Activated T-cell treated with anti-CD3 and anti-CD28 coated beads, Interleukin-2, amount 50 U/mL, for 24 hours (primary cell): ENCODE measurements around the gene OMA1.

Source experiments
- DNase-seq: peaks from one replicate; pipeline ENCODE4 v3.0.0-alpha.2; 2020
- H3K27ac Mint-ChIP-seq: 2 replicates; pipeline ENCODE4 v1.8.0; 2020; ENCODE audit warnings: mild to moderate bottlenecking, mixed read lengths
- H3K27me3 Mint-ChIP-seq: 2 replicates; pipeline ENCODE4 v1.8.0; 2020; ENCODE audit warnings: mixed read lengths
- H3K36me3 Mint-ChIP-seq: 2 replicates; pipeline ENCODE4 v1.8.0; 2020; ENCODE audit warnings: low read depth, mixed read lengths
- H3K4me1 Mint-ChIP-seq: 2 replicates; pipeline ENCODE4 v1.8.0; 2020; ENCODE audit warnings: low read depth, mixed read lengths
- H3K4me3 Mint-ChIP-seq: 2 replicates; pipeline ENCODE4 v1.8.0; 2020; ENCODE audit warnings: mild to moderate bottlenecking, moderate library complexity, mixed read lengths
- H3K9me3 Mint-ChIP-seq: 2 replicates; pipeline ENCODE4 v1.8.0; 2020; ENCODE audit warnings: mixed read lengths

The OMA1 gene

DNA sequence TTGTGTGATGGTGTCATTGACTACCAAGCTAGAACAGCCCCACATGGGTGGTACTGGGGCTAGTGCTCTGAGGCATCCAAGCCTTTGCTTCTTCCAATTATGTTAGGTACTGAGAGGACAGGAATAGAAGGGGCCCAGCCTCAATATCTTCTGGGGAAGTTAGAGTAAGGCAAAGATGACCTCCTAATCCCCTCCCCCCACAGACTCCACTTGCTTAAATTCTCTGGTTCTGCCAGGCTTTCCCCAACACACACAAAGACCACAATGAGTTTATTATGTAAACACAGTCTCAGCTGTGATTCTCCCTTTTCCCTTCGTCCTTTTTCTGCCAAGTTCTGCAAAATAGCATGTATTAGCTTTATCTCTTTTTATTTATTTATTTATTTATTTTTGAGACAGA, 33.7 kb upstream of the OMA1 start:
- Mint-ChIP-seq H3K36me3 (no peaks in the 10 kb centered on the region), H3K27ac (no peak overlapping the region), H3K9me3 (no peaks in the 10 kb centered on the region), H3K4me1 (peaks cover 41% of the 10 kb centered on the region), H3K27me3 (peaks cover 76% of the 10 kb centered on the region), H3K4me3 (no peak overlapping the region)
- no peak for DNase-seq

DNA sequence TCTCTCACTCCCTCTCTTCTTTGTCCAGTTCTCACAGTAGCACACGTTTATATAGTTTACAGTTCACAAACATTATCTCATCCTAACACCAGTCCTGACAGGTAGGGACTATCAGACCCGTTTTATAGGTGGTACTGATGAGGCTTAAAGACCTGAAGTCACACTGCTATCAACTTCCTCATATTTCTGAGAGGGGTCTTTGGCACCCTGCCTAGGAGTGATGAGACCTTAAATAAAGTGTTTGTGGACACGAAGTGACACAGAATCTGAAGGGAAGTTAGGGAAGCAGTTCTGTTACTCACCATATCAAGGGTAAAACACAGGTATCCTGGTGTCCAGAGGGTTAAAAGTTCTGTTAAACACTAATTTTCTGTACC, 31.1 kb upstream of the OMA1 start:
- peak overlapping the region; percentile 38 for H3K4me3 Mint-ChIP-seq
- no peak overlapping the region for H3K27ac Mint-ChIP-seq
- no peaks in the 10 kb centered on the region for H3K36me3 Mint-ChIP-seq
- H3K4me1 Mint-ChIP-seq: peaks cover 41% of the 10 kb centered on the region
- H3K27me3 Mint-ChIP-seq: peaks cover 81% of the 10 kb centered on the region
- no peaks in the 10 kb centered on the region for H3K9me3 Mint-ChIP-seq
- no peak for DNase-seq

DNA sequence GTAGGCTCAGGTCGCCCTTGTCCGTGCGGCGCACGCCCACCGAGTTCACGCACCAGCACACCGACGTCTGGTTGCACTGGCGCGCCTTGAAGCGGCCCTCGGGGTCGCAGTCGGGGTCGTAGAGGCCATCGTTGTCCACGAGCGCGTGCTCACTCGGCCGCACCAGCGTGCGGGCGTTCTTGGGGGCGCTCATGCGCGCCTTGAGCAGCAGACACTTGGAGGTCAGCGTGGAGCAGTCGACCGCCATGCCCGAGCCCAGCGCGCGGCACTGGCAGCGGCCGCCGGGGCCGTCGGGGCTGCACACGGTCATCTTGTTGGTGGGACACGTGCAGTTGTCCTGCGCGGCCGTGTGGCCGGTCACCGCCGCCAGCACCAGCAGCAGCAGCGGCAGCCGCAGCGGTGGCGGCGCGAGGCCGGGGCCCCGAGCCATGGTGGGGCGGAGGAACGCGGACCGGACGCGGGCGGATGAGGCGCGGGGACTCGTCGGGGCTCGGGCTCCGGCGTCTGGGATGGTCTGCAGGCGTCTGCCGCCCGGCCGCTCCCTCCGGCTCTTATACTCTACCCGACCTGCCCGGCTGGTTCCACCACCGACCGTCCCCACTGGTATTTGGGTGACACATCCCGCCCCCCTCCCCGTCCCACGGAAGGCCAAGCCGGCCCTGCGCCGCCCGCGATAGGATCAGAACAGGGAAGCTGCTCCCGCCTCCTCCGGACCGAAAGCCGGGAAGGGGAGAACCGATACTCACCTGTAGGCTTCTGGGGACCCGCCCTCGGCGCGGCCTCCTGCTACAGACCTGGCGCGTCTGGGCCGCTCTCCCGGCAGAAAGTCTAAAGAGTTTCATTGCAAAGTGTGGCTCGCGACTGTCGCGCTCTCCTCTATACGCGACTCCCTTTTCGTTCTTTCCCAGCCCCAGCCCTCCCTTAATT, 30.5 kb upstream of the OMA1 start, which contains the start of gene TACSTD2:
TSS of gene TACSTD2 (minus strand) at position 526 of the 927 bp plus-strand sequence. CDS start at position 430, 96 bp downstream.
- no peaks in the 10 kb centered on the region for H3K36me3 Mint-ChIP-seq
- no peaks in the 10 kb centered on the region for H3K9me3 Mint-ChIP-seq
- H3K4me3 Mint-ChIP-seq: peak within 1 kb of the TSS; percentile 74
- peaks cover 87% of the 10 kb centered on the region for H3K27me3 Mint-ChIP-seq
- peak; percentile 39 for DNase-seq
- peaks cover 44% of the 10 kb centered on the region for H3K4me1 Mint-ChIP-seq
- peak within 1 kb of the TSS; percentile 11 for H3K27ac Mint-ChIP-seq

DNA sequence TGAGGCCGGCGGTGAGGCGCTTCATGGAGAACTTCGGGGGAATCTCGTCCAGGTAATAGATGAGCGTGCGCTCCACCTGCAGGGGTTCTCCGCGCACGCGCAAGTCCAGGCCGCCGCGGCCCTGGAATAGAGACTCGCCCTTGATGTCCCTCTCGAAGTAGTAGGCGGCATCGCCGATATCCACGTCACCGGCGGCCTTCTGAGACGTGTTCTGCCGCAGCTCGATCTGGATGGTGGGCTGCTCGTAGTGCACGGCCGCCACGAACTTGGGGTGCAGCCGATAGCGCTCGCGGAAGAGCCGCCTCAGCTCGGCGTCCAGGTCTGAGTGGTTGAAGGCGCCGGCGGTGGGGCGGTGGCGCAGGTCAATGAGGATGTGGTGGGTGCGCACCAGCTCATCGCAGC, 29.8 kb upstream of the OMA1 start:
- peaks cover 44% of the 10 kb centered on the region for H3K4me1 Mint-ChIP-seq
- no peaks in the 10 kb centered on the region for H3K9me3 Mint-ChIP-seq
- H3K27ac Mint-ChIP-seq: peak overlapping the region; percentile 11
- peak; percentile 46 for DNase-seq
- peaks cover 89% of the 10 kb centered on the region for H3K27me3 Mint-ChIP-seq
- no peaks in the 10 kb centered on the region for H3K36me3 Mint-ChIP-seq
- H3K4me3 Mint-ChIP-seq: peak overlapping the region; percentile 74

DNA sequence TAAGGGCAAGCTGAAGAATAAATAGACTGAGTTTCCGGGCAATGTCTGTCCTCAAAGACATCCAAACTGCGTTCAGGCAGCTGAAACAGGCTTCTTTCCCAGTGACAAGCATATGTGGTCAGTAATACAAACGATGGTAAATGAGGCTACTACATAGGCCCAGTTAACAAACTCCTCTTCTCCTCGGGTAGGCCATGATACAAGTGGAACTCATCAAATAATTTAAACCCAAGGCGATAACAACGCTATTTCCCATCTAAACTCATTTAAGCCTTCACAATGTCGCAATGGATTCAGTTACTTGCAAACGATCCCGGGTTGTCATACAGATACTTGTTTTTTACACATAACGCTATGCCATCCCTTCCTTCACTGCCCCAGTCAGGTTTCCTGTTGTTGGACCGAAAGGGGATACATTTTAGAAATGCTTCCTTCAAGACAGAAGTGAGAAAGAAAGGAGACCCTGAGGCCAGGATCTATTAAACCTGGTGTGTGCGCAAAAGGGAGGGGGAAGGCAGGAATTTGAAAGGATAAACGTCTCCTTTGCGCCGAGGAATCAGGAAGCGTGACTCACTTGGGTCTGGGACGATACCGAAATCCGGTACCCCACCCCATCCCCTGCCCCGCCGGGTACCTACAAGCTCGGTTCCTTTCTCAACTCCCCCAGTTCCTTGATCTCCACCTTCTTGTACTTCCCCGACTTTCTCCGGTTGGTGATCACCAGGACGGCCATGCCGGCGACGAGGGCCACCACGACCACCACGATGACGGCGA, 29.2 kb upstream of the OMA1 start:
- Mint-ChIP-seq H3K27me3 (peaks cover 89% of the 10 kb centered on the region), H3K4me1 (peaks cover 44% of the 10 kb centered on the region), H3K27ac (no peak overlapping the region)

DNA sequence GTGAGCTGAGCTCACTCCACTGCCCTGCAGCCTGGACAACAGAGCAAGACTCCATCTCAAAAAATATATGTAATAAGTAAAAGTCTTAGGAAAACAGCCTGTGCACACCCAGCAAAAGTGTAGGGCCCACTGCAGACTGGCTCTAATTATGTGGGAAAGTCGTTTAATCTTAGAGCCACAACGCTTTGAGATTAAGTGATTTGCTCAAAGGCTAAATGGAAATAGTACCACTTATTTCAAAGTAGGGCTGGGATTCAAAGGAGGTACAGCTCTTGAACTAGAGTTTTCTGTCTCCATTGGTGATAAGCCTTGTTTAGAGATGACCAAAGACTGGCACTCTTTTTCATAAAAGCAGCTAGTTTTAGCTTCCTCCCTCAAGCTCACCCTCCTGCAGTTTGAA, 28.3 kb upstream of the OMA1 start:
- H3K36me3 Mint-ChIP-seq: no peaks in the 10 kb centered on the region
- H3K4me3 Mint-ChIP-seq: no peak overlapping the region
- H3K27me3 Mint-ChIP-seq: peaks cover 93% of the 10 kb centered on the region
- H3K27ac Mint-ChIP-seq: no peak overlapping the region
- DNase-seq: no peak
- H3K4me1 Mint-ChIP-seq: peaks cover 44% of the 10 kb centered on the region
- no peaks in the 10 kb centered on the region for H3K9me3 Mint-ChIP-seq

More for the DNA sequence above, 29.2 kb upstream of the OMA1 start:
- H3K36me3 Mint-ChIP-seq: no peaks in the 10 kb centered on the region
- peak overlapping the region; percentile 74 for H3K4me3 Mint-ChIP-seq
- DNase-seq: no peak
- no peaks in the 10 kb centered on the region for H3K9me3 Mint-ChIP-seq

DNA sequence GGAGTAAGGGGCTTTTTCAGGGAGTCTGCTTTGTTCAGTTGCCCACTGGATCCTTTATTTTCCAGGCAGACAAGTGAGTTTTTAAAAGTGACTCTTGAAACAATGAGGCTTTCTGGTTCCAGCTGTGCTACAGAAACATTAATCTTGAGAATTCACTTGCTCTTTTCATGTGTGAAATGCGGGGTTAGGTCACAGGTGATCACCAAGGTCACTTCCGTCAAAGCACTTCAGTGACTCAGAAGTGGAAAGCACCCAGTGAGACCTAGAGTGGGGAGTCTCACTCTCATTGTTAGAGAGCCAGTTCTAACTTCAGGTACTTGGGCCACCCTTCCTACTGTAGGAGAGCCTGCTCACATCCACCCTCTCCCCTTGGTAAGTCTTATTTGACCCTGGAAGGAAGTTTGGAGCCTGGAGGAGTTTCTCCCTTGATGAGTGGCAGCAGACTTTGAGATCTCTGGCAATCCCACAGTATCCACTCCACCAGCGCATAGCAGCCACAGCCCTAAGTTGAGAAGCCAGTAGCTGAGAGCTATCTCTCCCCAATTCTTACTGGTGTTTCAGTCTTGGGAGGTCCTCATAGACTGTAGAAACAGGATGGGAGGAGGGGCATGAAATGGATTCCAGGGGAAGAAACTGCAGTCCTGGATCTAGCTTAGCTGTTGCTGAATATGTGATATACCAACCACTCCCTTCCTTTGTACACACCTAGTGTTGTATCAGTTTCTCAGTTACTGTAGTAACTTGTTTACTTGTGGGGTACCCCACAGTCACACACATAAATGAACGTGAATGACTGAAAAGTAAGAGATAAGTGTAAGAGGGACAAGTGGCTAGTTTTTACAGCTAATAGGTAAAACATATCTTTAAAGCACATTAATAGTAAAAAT, 27.4 kb upstream of the OMA1 start:
- peak; percentile 41 for DNase-seq
- peaks cover 93% of the 10 kb centered on the region for H3K27me3 Mint-ChIP-seq
- H3K4me1 Mint-ChIP-seq: peaks cover 44% of the 10 kb centered on the region
- H3K27ac Mint-ChIP-seq: no peak overlapping the region
- no peaks in the 10 kb centered on the region for H3K36me3 Mint-ChIP-seq
- no peaks in the 10 kb centered on the region for H3K9me3 Mint-ChIP-seq
- H3K4me3 Mint-ChIP-seq: no peak overlapping the region

DNA sequence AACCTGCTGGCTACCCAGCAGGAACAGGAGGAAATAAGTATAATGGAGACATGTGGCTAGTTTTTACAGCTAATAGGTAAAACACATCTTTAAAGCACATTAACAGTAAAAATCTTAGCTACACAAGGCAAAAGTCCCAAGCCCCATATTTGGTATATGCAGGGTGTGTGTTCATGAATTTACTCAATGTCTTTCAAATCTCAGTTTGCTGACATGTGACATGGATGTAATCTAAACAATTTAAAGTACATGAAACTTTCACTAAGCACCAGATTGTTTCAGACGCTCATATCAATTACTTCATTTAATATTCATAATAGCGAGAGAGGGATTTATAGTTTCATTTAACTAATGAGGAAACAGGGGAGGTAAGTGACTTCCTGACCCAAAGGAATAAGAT, 26.6 kb upstream of the OMA1 start:
- no peaks in the 10 kb centered on the region for H3K36me3 Mint-ChIP-seq
- peaks cover 41% of the 10 kb centered on the region for H3K4me1 Mint-ChIP-seq
- DNase-seq: no peak
- no peaks in the 10 kb centered on the region for H3K9me3 Mint-ChIP-seq
- H3K27ac Mint-ChIP-seq: no peak overlapping the region
- peaks cover 93% of the 10 kb centered on the region for H3K27me3 Mint-ChIP-seq
- H3K4me3 Mint-ChIP-seq: no peak overlapping the region

DNA sequence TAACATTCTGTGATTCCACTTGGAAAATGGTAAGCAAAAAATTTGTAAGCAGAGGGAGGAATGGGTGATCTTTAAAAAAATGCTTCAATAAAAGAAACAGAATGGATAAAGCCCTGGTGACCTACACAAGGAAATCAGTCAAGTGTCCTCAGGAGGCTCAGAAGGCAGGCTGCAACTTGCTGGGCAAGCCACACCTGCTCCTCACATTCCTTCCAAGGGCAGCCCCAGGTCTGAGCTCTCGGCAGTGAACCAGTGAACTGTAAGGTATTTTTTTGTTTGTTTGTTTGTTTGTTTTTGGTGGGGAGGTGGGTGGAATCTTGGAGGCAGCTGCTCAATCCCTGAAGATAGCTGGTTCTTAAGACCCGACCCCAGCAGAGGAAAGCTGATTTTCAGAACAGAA, 26.2 kb upstream of the OMA1 start:
- Mint-ChIP-seq H3K27ac (no peak overlapping the region), H3K36me3 (no peaks in the 10 kb centered on the region), H3K4me3 (no peak overlapping the region), H3K27me3 (peaks cover 90% of the 10 kb centered on the region), H3K9me3 (no peaks in the 10 kb centered on the region), H3K4me1 (peaks cover 37% of the 10 kb centered on the region)
- DNase-seq: no peak

DNA sequence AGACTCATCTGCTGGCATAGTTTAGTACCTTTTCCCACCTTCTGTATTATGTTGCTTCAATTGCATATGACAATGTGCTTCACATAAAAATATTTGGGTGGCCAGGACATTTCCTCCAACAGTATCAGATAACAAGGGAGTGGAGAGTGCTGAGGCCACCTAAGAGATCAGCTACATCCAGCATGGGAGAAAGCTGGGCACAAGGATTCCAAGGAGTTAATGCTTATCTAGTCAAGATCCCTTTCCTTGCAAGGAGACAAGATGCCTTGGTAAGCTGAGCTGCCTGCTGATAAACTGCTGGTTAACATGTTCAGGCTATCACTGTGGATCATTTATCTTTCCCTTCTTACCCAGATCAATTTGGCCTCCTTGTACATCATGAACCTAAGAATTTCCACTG, 25.1 kb upstream of the OMA1 start:
- Mint-ChIP-seq H3K27ac (no peak overlapping the region), H3K4me1 (peaks cover 30% of the 10 kb centered on the region), H3K27me3 (peaks cover 90% of the 10 kb centered on the region), H3K36me3 (no peaks in the 10 kb centered on the region), H3K4me3 (no peak overlapping the region), H3K9me3 (no peaks in the 10 kb centered on the region)
- DNase-seq: no peak

DNA sequence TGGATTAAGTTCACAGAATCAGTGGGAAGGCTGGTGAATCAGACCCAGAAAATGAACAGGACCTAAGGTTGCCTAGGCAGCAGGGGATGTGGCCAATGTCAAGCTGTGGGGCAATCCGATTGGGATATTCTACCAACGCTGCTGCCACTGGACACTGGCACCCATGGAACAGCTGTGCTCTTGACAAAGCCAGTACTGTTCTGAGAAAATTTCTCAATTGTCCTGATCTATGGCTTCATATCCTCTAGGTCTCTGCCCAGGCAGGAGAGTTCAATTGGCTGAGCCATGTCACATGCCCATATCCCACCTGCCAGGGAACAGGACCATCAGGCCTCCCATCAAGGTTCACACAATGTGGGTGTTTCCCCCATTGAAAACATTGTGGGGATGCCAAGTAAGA, 24.3 kb upstream of the OMA1 start:
- H3K36me3 Mint-ChIP-seq: no peaks in the 10 kb centered on the region
- DNase-seq: no peak
- no peak overlapping the region for H3K4me3 Mint-ChIP-seq
- H3K27ac Mint-ChIP-seq: no peak overlapping the region
- no peaks in the 10 kb centered on the region for H3K9me3 Mint-ChIP-seq
- peaks cover 23% of the 10 kb centered on the region for H3K4me1 Mint-ChIP-seq
- H3K27me3 Mint-ChIP-seq: peaks cover 87% of the 10 kb centered on the region

DNA sequence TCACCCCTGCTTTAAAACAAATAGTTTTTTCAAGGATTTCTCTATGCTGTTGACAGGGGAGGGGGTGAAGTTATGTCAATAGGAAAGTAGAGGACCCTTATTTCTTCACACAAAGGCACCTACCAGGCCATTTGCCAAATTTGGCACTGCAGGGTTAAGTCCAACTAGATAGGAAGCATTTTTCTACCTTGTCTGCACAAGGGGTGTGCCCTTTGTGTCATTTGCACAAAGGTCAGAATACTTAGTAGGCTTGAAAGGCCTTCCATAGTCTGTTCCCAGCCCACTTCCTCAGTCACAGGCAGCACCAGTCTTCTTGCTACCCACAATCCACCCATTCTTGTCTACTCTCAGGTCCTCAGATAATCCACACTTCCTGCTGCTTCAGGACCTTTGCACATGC, 23.6 kb upstream of the OMA1 start:
- no peaks in the 10 kb centered on the region for H3K9me3 Mint-ChIP-seq
- DNase-seq: no peak
- peaks cover 84% of the 10 kb centered on the region for H3K27me3 Mint-ChIP-seq
- no peaks in the 10 kb centered on the region for H3K36me3 Mint-ChIP-seq
- H3K27ac Mint-ChIP-seq: no peak overlapping the region
- no peak overlapping the region for H3K4me3 Mint-ChIP-seq
- H3K4me1 Mint-ChIP-seq: peaks cover 19% of the 10 kb centered on the region

DNA sequence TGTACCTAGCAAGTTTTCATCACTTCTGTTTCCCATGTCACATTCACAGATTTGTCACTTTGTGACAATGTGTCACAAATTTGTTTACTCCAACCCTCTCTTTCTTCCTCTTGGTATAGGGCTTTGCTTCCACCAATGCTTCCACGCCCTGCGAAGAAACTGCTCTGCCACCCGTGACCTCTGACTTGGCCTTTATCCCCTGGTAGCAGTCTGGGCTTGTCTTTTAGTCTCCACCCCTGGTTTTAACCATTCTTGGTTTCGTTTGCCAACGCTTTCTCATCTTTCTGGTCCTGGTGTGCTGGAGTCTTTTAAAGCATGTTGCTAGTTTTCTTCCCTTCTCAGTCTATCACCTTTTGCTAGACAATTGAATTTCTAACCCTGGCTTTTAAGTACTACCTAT, 22.4 kb upstream of the OMA1 start:
- H3K27ac Mint-ChIP-seq: no peak overlapping the region
- no peaks in the 10 kb centered on the region for H3K9me3 Mint-ChIP-seq
- H3K4me1 Mint-ChIP-seq: peaks cover 15% of the 10 kb centered on the region
- H3K4me3 Mint-ChIP-seq: no peak overlapping the region
- H3K27me3 Mint-ChIP-seq: peaks cover 81% of the 10 kb centered on the region
- no peak for DNase-seq
- H3K36me3 Mint-ChIP-seq: no peaks in the 10 kb centered on the region

DNA sequence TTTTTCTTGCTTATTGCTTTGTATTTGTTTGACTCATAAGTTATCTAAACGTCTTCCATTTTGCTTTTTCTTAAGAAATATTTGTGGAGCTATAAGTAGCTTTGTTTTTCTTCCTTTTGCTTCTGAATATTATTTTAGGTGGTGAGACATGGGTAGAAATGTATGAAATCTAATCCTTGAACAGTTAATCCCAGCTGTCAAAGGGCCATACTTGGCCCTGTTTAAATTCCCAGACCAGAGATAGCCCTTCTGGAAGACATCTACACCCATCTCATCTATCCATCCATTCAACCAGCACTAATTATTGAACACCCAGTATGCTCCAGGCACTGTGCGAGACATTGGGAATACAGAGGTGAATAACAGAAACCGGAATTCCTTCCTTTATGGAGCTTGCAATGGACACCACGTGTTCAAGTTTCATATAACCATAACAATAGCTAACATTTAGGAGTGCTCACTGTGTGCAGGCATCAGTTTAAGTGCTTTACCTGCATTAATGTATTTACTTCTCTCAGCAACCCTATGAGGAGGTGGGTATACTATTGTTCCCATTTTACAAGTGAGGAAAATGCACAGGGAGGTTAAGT, 21.8 kb upstream of the OMA1 start:
- Mint-ChIP-seq H3K36me3 (no peaks in the 10 kb centered on the region), H3K4me1 (peaks cover 9% of the 10 kb centered on the region), H3K27me3 (peaks cover 79% of the 10 kb centered on the region), H3K4me3 (no peak overlapping the region), H3K27ac (no peak overlapping the region), H3K9me3 (peaks cover 1% of the 10 kb centered on the region)
- DNase-seq: no peak
